GM18870 (cell line): ENCODE data around the gene GALNT17.

Experiments
- ATAC-seq: cut with Tn5 transposase; IDR thresholded peaks from one replicate; pipeline ENCODE4 v1.9.1; 2021; ENCODE audit warnings: moderate library complexity; ENCODE audit not compliant: unreplicated experiment

The GALNT17 gene

DNA sequence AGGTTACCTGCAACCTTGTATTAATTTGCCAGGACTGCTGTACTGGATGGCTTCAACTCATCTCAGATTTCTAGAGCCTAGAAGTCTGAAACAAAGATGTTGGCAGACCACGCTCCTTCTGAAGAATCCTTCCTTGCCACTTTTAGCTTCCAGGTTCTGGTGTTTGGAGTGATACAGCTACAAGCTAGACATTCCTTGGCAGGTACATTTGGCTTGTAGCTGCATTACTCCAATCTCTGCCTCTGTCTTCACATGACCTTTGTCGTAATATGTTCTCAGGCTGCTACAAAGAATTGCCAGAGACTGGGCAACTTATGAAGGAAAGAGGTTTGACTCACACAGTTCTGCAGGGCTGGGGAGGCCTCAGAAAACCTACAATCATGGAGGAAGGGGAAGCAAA lies 146.3 kb downstream of the GALNT17 start:
- ATAC-seq: no peak

DNA sequence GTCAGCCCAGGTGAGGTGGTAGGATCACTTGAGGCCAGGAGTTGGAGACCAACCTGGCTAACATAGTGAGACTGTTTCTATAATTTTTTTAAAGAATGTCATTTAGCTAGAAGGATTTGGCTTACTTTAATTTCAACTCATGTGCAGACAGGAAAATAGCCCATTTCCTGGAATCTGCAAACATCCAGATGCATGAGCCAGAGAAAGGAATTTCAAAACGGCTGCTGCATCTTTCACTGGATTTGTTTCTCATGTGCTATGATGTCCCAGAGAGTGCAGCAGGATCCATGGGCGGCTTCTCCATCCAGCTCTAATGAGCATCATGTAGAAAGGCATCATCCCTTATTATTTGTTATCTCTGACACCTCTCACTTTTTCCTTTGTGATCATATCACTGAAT lies 149.3 kb downstream of the GALNT17 start:
- ATAC-seq: no peak

DNA sequence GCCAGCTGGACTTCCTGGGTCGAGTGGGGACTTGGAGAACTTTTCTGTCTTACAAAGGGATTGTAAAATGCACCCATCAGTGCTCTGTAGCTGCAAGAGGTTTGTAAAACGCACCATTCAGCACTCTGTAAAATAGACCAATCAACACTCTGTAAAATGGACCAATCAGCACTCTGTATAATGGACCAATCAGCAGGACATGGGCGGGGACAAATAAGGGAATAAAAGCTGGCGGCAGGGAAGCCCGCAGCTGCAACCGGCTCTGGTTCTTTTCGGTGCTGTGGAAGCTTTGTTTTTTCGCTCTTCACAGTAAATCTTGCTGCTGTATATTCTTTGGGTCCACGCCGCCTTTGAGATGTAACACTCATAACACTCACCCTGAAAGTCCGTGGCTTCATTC lies 151.9 kb downstream of the GALNT17 start:
- ATAC-seq: no peak

DNA sequence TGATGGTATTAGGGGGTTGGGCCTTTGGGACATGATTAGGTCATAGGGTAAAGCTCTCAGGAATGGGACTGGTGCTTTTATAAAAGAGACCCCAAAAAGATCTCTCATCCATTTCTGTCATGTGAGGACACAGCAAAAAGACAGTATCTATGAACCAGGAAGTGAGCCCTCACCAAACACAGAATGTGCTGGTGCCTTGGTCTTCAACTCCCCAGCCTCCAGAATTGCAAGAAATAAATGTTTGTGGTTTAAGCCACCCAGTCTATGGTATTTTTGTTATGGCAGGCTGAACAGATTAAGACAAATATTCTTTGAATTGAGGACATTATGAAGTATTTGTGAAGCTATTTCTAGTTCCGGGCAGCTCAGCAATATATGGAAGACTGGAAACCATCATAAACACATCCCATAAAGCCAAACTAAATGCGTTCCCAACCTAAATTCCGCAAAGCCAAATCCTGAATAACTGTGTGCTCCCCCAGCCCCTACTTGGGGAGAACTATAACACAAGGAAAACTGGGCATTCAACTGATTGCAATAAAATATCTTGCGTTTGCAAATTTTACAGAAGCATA lies 153.7 kb downstream of the GALNT17 start:
- no peak for ATAC-seq

DNA sequence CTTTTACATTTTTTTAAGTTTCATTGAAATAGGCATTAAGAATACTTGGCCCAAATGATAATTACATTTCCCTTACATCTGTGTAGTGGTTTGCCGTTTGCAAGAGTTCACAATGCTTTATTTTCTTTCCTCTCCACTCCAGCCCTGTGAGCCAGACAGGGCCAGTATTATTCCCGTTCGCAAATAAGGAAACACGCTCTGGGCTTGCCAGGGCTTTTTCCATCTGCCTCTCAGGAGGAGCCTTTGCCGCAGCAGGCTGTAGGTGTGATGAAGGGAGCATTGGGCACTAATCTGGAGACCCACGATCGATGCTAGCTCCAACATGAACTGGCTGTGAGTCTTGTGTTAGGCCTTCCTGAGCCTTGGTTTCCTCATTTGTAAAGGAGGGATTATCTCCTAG lies 154.4 kb downstream of the GALNT17 start:
- no peak for ATAC-seq

DNA sequence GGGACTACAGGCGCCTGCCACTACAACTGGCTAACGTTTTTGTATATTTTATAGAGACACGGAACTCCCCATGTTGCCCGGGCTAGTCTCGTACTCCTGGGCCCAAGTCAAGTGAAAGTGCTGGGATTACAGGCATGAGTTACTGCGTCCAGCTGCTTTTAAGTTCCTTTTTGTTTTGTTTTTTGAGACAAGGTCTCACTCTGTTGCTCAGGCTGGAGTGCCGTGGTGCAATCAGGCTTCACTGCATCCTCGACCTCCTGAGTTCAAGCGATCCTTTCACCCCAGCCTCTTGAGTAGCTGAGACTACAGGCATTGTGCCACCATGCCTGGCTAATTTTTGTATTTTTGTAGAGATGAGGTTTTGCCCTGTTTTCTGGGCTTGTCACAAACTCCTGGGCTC lies 155.0 kb downstream of the GALNT17 start:
- ATAC-seq: no peak

DNA sequence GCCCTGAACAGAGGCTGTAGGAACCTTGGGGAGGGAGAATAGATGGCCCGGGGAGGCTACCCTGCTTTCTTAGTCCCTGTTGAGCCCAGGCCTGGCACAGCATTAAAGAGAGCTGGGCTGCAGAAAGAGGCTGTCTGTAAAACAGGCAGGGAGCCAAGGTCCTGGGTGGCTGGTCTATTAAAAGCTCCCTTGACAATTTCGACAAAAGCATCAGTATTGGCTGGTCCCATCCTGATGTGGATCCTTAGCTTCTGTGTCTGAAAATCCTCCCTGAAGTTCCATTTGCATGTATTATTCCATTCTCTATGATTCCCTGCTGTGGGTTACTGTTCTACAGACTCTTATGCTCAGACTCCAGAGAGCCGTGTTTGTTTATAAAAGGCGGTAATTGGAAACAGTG lies 158.5 kb downstream of the GALNT17 start:
- no peak for ATAC-seq

DNA sequence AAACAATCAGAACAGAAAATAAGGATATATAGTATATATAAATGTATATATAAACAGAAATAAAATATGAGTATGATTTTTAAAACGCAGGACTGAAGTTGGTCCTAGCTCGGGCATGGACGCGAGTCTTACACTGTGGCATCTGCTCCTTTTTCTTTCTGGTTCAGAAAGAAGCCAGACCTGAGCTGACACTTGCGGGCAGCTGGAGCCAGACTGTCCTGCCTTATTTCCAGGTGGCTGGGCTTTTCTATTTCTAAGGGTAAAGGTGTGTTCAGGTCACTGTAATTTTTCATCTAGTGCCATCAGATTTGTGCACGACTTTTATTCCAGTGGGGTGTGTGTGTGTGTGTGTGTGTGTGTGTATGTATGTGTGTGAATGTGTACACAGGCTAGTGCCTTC lies 166.4 kb downstream of the GALNT17 start:
- ATAC-seq: no peak

DNA sequence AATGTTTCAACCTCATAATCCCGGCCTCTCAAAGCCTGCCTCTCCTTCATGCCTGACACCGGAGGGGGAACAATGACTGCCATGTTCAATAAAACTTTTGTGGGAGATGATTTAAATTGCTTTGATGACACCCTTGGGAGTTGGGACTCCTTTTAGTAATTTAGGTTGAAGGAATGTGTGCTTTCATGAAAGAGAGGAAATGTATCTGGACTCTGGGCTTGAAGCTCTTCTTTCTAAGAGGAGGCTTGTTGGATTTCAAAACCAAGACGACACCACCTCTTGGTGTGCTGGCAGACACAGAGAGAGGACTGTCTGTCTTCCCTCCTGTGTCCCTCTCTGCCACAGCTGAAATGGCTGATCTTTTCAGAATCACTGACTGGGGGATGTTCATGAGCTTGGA lies 168.1 kb downstream of the GALNT17 start:
- no peak for ATAC-seq

DNA sequence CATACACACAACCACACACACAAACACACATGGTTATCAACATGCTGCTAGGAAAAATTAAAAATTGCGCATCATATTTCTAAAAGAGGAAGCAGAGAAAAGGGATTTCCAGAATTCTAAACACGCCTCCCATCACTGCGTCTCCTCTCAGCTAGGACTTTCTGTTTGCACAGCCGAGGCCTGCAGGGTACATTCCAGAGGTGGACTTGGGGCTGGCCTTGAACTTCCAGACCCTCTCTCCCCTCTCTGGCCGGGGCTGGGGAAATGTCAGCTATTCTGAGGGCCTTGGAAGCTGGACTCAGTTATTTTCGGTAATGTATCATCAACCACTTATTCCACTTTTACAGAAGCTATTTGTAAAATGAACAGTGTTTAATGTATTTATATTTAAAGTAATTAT lies 168.7 kb downstream of the GALNT17 start:
- ATAC-seq: no peak

DNA sequence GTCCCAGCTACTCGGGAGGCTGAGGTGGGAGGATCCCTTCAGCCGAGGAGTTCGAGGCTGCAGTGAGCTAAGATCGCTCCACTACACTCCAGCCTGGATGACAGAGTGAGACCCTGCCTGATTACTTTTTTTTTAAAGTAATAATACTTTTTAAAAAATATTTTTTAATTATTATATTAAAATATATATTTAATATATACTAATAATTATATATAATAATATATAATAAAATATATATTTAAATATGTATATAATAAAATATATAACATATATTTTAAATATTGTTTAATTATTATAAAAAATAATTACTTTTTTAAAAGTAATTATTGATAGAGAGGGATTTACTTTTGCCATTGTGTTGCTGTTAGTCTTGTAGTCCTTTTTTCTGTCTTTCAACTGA lies 169.2 kb downstream of the GALNT17 start:
- no peak for ATAC-seq

DNA sequence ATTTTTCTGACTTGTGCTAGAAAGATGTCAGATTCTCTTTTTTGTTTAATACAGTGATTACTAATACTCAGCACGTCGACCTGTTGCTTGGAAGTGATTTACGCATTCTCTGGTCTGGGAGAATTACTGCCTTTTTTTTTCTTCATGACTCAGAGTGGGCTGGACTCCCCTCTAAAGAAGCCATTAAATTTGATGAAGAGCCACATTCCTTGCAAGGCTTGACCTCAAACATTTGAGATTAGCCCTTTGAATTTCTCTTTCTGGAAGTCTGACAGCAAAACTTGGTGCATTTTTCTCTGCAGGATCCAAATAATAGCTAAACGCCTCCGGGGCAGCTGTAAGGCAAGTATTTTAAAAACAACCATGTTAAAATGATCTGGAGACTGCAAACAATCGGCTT lies 171.6 kb downstream of the GALNT17 start:
- no peak for ATAC-seq

DNA sequence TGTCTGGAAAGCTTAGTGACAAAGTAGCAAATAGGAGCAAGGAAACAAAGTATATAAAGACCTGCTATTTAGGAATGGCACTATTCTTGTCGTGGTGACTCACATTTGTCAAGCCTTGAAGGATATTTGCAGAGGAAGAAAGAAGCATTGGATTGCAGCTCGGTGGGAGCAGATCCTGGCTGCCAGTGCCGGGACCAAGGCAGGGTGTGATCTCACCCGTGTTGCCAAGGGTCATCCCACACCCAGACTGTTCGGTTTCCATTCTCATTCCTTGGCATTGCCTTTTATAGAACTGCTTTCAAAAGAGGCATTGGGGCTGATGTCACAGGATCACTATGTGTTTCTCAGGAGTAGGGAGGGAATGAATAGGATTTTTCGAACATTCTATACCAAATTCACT lies 176.2 kb downstream of the GALNT17 start:
- no peak for ATAC-seq

DNA sequence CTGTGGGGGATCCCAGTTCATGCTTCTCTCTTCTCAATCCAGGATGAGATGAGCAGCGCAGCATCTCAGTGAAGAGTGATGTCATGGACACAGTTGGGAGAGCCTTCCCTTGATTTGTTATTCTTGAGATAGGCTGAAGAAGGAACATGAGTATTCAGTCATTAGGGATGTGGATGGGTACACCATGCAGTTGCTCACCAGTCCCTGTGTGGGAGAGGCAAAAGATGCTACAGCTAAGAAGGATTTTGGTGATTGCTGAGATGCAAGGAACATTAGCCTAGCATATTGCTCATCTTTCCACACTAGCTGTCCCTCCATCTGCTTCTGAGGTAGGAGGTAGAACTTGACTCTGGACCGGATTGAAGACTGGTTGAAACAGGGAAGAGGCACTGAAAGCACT lies 179.6 kb downstream of the GALNT17 start:
- no peak for ATAC-seq

DNA sequence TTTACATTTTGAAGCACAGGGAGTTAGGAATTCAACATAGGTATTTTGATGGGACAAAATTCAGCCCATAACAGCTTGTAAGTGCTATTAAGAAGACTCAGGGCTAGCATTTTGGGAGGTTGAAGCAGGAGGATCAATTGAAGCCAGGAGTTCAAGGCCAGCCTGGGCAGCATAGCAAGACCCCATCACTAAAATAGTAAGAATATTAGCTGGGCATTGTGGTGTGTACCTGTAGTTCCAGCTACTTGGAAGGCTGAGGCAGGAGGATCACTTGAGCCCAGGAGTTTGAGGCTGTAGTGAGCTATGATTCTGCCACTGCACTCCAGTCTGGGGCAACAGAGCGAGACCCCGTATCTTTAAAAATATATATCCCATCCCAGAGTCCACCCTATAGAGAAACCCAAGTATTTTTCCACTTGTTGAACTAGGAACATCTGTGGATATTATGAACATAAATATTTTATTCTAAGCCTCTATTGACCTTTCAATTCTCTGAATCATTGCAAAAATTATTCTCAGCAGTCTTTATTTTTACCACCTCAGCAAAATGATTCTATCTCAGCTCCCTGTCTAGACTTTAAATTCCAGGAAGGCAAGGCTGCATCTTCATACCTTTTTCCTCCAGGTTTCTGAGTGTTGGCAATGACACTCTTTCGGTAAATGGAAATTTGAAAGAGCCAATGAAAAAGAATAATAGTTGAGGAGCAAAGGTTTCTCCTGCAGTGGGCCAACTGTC lies 181.0 kb downstream of the GALNT17 start:
- no peak for ATAC-seq

DNA sequence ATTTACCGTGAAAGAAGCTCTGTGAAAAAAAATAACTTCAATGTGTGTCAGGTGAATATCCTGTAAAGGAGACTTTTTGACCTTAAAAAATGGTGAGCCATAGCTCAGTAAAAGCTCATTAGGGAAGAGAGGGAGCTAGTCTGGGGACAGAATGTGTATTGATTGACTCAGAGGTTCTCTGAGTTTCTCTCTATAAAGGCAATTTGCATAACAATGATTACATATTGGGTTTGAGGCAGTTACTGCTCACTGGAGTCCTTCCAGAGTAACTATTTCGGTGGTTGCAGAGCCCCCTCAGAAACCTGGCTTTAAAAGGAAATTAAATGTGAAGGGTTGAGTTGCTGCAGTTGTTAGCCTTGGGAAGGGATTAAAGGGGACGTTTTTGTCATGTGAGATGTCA lies 181.6 kb downstream of the GALNT17 start:
- ATAC-seq: no peak

DNA sequence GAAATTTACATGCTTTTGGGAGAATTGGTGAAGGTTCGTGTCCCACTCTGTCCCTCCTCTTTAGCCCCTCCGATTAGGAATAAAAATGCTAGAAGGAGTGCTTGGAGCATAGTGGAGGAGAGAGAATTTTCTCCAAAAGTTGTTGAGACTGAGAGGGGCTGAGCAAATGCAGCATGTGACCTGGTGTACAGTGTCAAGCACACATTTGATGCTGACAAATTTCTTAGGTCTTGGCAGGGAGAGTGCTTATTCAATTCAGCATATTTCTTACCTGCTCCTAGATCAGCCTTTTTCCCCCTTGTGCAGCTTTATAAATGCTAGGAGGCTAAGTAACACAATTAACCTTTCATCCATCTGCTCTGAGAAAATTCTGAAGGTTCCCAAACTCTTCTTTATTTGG lies 189.0 kb downstream of the GALNT17 start:
- ATAC-seq: no peak

DNA sequence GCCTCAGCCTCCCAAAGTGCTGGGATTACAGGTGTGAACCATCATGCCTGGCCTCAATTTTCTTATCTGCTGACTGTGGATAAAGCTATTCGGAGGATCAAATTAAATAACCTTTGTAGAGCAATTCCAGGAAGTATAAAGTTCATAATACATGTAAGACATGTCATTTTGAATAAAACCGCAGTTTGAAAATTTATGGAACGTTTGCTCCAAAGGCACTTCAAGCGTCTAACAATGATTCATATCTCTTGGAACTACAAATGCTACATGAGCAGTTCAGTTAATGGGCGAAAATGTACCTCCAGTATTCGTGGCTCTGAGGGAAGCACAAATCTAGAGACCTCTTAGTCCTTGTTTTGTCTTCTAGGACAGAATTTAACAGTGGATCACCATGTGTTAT lies 190.3 kb downstream of the GALNT17 start:
- ATAC-seq: no peak

DNA sequence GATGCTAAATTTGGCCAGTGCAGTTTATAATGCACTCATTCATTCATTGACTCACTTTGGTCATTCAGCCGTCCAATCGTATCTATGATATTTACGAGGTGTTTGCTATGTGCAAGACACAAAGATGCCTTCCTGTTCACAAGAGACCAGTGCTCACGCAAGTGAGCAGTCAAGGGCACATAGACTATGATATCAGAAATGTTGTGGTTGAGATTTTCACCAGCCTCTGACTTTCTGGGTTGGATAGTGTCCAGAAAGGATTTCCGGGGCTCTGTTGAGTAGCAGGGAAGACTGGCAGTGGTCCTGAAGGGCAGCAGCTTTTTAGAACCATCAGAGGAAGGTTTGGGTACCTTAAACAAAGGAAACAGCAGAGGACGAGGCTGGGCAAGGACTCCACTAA lies 191.8 kb downstream of the GALNT17 start:
- no peak for ATAC-seq

DNA sequence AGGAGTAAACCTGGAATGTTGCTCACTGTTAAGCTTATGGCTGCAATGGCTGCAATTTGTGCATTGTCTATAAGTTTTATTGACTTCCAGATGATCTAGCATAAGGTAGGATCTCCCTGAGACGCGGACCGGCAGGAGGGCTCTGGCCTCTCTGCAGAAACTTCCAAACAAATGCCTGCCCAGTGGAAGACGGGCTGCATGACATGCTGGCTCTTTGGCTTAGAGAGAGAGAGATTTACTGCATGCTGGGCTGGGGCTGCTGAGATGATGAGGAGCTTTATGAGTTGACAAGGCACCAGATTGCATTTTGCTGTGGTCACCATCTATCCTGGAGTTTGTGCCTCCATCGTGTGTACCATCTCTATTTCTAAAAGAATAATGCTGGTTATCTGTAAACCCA lies 193.2 kb downstream of the GALNT17 start:
- no peak for ATAC-seq

DNA sequence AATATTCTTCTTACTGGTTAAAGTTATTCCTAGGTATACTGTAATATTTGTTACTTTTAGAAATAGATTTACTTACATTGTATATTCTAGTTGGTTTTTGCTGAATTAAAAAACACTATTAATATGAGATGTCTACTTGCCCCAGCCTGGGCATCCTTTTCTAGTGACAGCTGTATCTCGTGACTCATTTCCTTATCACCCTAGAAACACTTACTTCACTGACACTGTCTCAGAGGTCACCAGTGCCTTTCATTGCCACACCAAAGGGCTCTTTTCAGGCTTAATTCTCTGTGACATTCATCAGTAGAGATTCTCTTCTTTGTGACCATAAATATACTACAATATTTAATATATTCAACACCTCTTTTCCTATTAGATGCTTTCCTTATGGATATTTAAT lies 194.7 kb downstream of the GALNT17 start:
- no peak for ATAC-seq

DNA sequence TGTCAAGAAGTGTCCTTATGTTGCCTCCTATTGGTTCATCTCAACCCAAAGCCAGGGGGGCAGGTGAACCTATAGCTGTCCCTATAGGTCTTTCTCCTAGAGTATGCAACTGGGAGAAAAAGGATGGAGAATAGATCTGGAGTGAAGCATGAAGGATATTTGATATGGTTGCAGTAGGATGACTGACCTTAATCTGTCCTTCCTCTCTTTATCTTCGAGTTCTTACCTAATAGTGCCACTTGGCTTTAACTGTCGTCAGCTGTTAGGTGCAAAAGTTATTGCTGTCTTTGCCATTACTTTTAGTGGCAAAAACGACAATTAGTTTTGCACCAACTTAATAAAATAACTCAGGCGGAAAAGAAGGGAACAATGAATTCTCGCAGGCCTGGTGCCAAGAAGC lies 196.0 kb downstream of the GALNT17 start:
- ATAC-seq: no peak

DNA sequence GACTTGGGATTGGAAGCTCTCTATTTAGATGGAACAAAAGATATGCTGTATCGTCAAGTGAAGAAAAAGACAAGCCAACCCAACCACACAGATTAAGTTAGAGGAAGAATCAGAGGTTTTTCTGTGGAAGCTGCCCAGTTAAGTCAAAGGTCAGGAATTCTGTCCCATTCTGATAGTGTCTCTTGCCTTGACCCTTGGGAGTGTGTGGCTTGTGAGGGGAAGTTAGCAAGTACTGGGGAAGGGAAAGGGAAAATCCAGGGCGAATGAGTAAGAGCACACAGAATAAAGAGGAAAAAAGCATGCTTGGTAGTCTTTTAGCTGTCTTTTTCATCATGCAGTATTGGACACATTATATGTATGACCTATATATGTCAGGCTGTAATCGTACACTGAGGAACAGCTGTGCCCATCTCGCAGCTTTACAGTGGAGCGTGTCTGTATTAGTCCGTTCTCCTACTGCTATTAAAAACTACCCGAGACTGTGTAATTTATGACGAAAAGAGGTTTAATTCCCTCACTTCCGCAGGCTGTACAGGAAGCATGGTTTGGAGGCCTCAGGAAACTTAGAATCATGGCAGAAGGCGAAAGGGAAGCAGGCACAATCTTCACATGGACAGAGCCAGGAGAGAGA lies 197.2 kb downstream of the GALNT17 start:
- no peak for ATAC-seq
